K562 (cell line): ENCODE measurements around the gene TMEM120A. TPM values are rescaled to one million over a fixed set of nuclear protein-coding genes. Genes with fewer than 3 reads are reported as not detected.

ENCODE experiments used
- ATAC-seq: fragments of 200-7000 bp; cut with Tn5 transposase; 3 replicates; pipeline ENCODE4 v1.9.1; 2020; ENCODE audit warnings: moderate library complexity
- BruUV-seq: library from RNA; stranded (reverse); fragments of 400-500 nt; replicated peaks from 2 replicates; lab custom pipeline; 2021; lab: Mats Ljungman, UMichigan
- CTCF ChIA-PET: fragments of 300-600 bp; formaldehyde crosslinking; extraction: SDS; loops from one replicate; lab custom pipeline; 2021; ENCODE audit warnings: low intra/inter-chr PET ratio; lab: Yijun Ruan, JAX
- POLR2A ChIA-PET: fragments of 300-600, 350-650 bp; sonication (Branson Sonifier 250); formaldehyde crosslinking; extraction: SDS; loops from one replicate; lab custom pipeline; 2021; ENCODE audit warnings: antibody characterized with exemption, inconsistent platforms; lab: Yijun Ruan, JAX
- DNase-seq, 4 experiments: peaks; one replicate each; pipeline versions ENCODE4 v3.0.0 to v3.0.0-alpha.2; 2011 to 2018; ENCODE audit warnings: low spot score in 3 of 4, mixed read lengths in 3 of 4; ENCODE audit errors: extremely low read depth in 1 of 4
- FAIRE-seq: peaks from 2 replicates; lab custom pipeline; 2011; peaks lifted over from hg19 to GRCh38; lab: Jason Lieb, UNC
- H2AFZ ChIP-seq: 2 replicates; pipeline ENCODE4 v1.6.0; 2011; ENCODE audit warnings: low read depth, low read length, control low read depth, inconsistent platforms
- H3K27ac ChIP-seq: fragments of 200-600 bp; 3 replicates; pipeline ENCODE4 v1.8.0; 2011; ENCODE audit warnings: low read depth, mild to moderate bottlenecking, control low read depth, inconsistent platforms, low read length, moderate library complexity, mixed read lengths; ENCODE audit errors: extremely low read depth
- H3K27me3 ChIP-seq, 2 experiments: fragments of 300-600 bp in 1 of 2; 2 replicates in 1 of 2; 3 replicates in 1 of 2; pipeline versions ENCODE4 v1.6.0 to v1.8.0; 2011; ENCODE audit warnings: inconsistent platforms in 2 of 2, low read length in 2 of 2, mild to moderate bottlenecking in 1 of 2, mixed read lengths in 1 of 2, moderate library complexity in 1 of 2; ENCODE audit not compliant: control insufficient read depth in 2 of 2, insufficient read depth in 2 of 2
- H3K36me3 ChIP-seq: fragments of 300-600 bp; 3 replicates; pipeline ENCODE4 v1.8.0; 2011; ENCODE audit warnings: mild to moderate bottlenecking, low read length, inconsistent platforms; ENCODE audit not compliant: control insufficient read depth, insufficient read depth
- H3K4me1 ChIP-seq, 2 experiments: fragments of 200-600 bp in 1 of 2; replicated peaks in 1 of 2; 2 replicates in 1 of 2; 3 replicates in 1 of 2; pipeline versions ENCODE4 v1.5.1 to v1.8.0; 2011; ENCODE audit warnings: inconsistent platforms in 2 of 2, low read length in 2 of 2, mild to moderate bottlenecking in 1 of 2, mixed read lengths in 1 of 2, moderate library complexity in 1 of 2; ENCODE audit not compliant: control insufficient read depth in 2 of 2, insufficient read depth in 2 of 2
- H3K4me2 ChIP-seq: 2 replicates; pipeline ENCODE4 v1.6.1; 2011; ENCODE audit warnings: low read length, control low read depth, inconsistent platforms, mixed read lengths; ENCODE audit not compliant: insufficient read depth
- H3K4me3 ChIP-seq: fragments of 200-600 bp; sonication (generic), shearing (Covaris generic); 2 replicates; pipeline ENCODE4 v1.5.1; 2016; ENCODE audit warnings: control low read depth, inconsistent platforms
- H3K79me2 ChIP-seq: fragments of 200-600 bp; 3 replicates; pipeline ENCODE4 v1.8.0; 2011; ENCODE audit warnings: low read length, inconsistent platforms; ENCODE audit not compliant: control insufficient read depth, insufficient read depth
- H3K9ac ChIP-seq, 2 experiments: 2 replicates each; pipeline versions ENCODE4 v1.6.0 to v1.6.1; 2011; ENCODE audit warnings: low read depth in 2 of 2, low read length in 2 of 2, control low read depth in 1 of 2, inconsistent platforms in 1 of 2, mild to moderate bottlenecking in 1 of 2, mixed read lengths in 1 of 2; ENCODE audit not compliant: insufficient read depth in 1 of 2
- H3K9me1 ChIP-seq: one replicate; pipeline ENCODE4 v1.6.0; 2011; ENCODE audit warnings: inconsistent platforms, mild to moderate bottlenecking, low read length, moderate library complexity; ENCODE audit not compliant: control insufficient read depth, insufficient read depth
- H3K9me3 ChIP-seq: replicated peaks from 2 replicates; pipeline ENCODE4 v1.5.1; 2011; ENCODE audit warnings: low read depth, low read length, inconsistent platforms; ENCODE audit not compliant: control insufficient read depth, insufficient read depth
- H4K20me1 ChIP-seq: replicated peaks from 2 replicates; pipeline ENCODE4 v1.6.1; 2011; ENCODE audit warnings: low read length, inconsistent platforms, mixed read lengths; ENCODE audit not compliant: control insufficient read depth, insufficient read depth
- CHD7 ChIP-seq: fragments of 200-600 bp; sonication (generic); IDR thresholded peaks from one replicate; pipeline ENCODE4 v1.6.1; 2012; ENCODE audit warnings: mild to moderate bottlenecking, low read depth, low read length, inconsistent platforms
- POLR2A ChIP-seq: fragments of 450-650 bp; conservative IDR thresholded peaks from 2 replicates; pipeline ENCODE4 v1.6.1; 2016
- USF1 ChIP-seq: sonication (generic); formaldehyde crosslinking; IDR thresholded peaks from 2 replicates; pipeline ENCODE4 v1.9.0; 2022; ENCODE audit warnings: mild to moderate bottlenecking, missing genetic modification reagents
- WGBS: fragments of 100-300 bp; shearing (Covaris generic); methylation state at CpG from one replicate; pipeline ENCODE4 v1.1.6; 2016; ENCODE audit warnings: low coverage, mixed read lengths; ENCODE audit not compliant: insufficient coverage; ENCODE audit errors: missing lambda C conversion rate; 5-methylcytosine and 5-hydroxymethylcytosine counted together
- in situ Hi-C: fragments of 300-500 bp; cut with MboI; formaldehyde crosslinking; loops from 4 replicates; pipeline ENCODE4 v1.15.0; 2018; ENCODE audit warnings: inconsistent platforms, mixed read lengths
- intact Hi-C: fragments of 100-400 bp; cut with micrococcal nuclease; formaldehyde crosslinking; loops from 2 replicates; pipeline ENCODE4 v1.14.2; 2022
- polyA plus RNA-seq, 8 experiments: library from polyadenylated mRNA; depleted of rRNA in 4 of 8; stranded (reverse) in 5 of 8; unstranded in 3 of 8; fragments of >200 nt; fragmentation: Nextera tagmentation in 2 of 8; fragmentation: Illumina TruSeq in 1 of 8; extraction: Ambion mirVana in 2 of 8; extraction: Trizol in 1 of 8; gene quantifications; 2 replicates each; pipeline versions ENCODE4 v1.2.1 to v1.2.3, GENCODE V29; 2011 to 2014; ENCODE audit warnings: inconsistent platforms in 1 of 8, missing spikeins in 1 of 8
- total RNA-seq, 7 experiments: library from RNA; depleted of rRNA in 6 of 7; stranded (reverse); fragments of >200 nt in 6 of 7; fragmentation: Illumina TruSeq in 2 of 7; extraction: Trizol in 2 of 7; gene quantifications; 2 replicates each; pipeline versions ENCODE4 v1.2.1 to v1.2.3, GENCODE V29; 2011 to 2021; ENCODE audit warnings: low replicate concordance in 1 of 7

The TMEM120A gene
- total and polyA plus RNA-seq, 9 of the 15 experiments (the other 6 are each of a cell fraction or from before 2014, with no cell fraction given), result 2.3 to 90.2 (median 22.9) TPM

- ATAC-seq, result no peak
- BruUV-seq, result no TSS peak
- Histone ChIP-seq H2AFZ (no peak overlapping the region), H3K36me3 (peaks cover 89% of the 10 kb centered on the region; the same call in 2 of the 3 replicates), H3K4me2 (no peak overlapping the region), H3K4me3 (no peak overlapping the region), H4K20me1 (peaks cover 3% of the 10 kb centered on the region; the same call in 1 of the 2 replicates), H3K27me3 (no peaks in the 10 kb centered on the region), H3K4me1 (peaks cover 4 to 67% of the 10 kb centered on the region in 2 experiments; a peak in 4 of 5 replicates), H3K9ac (no peak overlapping the region), H3K79me2 (no peaks in the 10 kb centered on the region; the same call in 2 of the 3 replicates), H3K9me1 (peaks cover 4% of the 10 kb centered on the region), H3K27ac (no peak overlapping the region), H3K9me3 (no peaks in the 10 kb centered on the region)
- WGBS, result 92% methylated on average over 27 of the region's 44 CpGs
- intact Hi-C loops, result no loop called here
- in situ Hi-C loops, result no loop called here
- no peak for DNase-seq
- CTCF ChIA-PET, result interaction anchor here (0.6 kb wide), 1 partner anchor 292 kb away, joined by 3 read pairs; no protein-coding TSS in a partner anchor
- POLR2A ChIA-PET, result no interaction called here
- FAIRE-seq, result no peak
- TF ChIP-seq POLR2A (peak; percentile 16; the same call in 1 of the 2 replicates), USF1 (no peak), CHD7 (no peak)
Measured at GRCh38 chr7:75984130-75985008, 10.0 kb downstream of the TMEM120A start.
